ENCODE measurements around the gene TBCK.

Gene TBCK

DNA sequence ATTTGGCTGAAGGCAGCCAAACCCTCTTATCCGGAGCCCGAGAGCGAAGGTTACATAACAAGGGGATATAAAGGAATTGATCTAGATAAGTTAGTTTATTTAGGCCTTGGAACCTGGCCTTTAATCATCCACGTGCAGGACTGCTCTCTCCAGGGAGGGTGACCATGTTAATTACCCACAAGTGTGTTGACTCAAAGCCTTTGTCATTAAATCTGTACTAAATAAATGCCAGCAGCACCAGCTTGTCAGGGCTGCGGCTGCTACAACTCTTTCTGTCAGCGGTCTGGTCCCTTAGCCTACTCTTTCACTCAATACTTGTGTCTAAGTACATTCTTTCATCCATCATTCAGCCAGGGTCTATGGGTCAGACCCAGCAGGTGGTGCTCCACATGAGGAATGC, 206.1 kb downstream of the TBCK start:
- no peak for DNase-seq

DNA sequence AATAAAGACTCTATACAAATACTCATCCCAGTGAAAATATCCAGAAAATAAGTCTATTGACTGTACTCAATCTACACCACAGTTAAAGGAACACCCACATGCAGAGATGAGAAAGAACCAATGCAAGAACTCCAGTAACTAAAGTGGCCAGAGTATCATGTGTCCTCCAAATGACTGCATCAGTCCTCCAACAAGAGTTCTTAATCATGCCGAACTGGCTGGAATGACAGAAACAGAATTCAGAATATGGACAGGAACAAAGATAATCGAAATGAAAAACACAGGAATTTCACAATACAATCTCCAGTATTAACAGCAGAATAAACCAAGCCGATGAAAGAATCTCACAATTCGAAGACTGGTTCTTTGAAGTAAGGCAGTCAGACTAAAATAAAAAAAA, 210.3 kb downstream of the TBCK start:
- DNase-seq = no peak

DNA sequence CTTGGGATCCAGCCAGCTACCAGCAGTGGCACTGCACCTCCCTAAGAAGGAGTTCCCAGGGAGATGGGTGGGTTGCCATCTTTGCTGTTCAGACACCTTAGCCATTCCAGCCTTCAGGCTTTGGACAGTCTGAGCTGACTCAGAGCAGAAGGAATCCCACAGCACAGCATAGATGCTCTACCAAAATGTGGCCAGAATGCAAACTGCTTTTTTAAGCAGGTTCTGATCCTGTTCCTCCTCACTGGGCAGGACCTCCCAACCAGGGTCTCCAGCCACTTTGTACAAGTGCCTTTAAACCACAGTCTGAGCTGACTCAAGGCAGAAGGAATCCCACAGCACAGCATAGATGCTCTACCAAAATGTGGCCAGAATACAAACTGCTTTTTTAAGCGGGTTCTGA, 211.7 kb downstream of the TBCK start:
- no peak for DNase-seq

DNA sequence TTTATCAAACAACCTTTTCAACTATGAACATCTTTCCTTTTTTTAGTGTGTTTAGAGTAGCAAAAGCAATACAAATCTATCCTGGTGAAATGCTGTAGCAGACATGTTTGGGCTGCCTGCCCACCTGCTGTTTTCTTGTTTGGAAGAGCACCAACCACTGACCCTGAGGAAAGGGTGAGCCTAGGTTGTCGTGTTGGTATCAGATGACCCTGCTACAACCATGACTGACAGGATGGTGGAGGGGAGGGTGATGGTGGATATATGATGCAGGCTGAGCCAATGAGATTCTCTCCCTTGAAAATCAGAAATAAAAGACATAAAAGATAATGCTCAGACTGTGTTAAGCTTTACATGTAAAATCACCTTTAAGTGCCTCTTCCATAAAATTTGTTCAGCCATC, 219.6 kb downstream of the TBCK start:
- no peak for DNase-seq

DNA sequence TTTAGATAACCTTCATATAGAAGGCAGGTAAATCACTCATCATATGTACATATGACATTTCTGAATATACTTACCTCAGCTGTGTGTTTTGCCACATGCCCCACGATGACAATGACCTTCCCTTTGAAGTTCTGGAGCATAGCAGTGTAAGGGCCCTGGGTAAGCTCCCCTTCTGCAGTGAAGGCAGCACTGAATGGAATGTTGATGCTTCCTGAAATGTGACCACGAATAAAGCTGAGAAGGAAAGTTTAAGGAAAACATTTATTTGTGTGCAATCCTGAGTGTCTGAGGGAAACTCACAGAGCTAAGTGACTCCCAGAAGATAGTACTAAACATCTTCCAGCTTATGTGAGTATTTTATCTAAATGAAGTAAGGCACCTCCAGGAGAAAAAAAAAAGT, 220.6 kb downstream of the TBCK start:
- no peak for DNase-seq

DNA sequence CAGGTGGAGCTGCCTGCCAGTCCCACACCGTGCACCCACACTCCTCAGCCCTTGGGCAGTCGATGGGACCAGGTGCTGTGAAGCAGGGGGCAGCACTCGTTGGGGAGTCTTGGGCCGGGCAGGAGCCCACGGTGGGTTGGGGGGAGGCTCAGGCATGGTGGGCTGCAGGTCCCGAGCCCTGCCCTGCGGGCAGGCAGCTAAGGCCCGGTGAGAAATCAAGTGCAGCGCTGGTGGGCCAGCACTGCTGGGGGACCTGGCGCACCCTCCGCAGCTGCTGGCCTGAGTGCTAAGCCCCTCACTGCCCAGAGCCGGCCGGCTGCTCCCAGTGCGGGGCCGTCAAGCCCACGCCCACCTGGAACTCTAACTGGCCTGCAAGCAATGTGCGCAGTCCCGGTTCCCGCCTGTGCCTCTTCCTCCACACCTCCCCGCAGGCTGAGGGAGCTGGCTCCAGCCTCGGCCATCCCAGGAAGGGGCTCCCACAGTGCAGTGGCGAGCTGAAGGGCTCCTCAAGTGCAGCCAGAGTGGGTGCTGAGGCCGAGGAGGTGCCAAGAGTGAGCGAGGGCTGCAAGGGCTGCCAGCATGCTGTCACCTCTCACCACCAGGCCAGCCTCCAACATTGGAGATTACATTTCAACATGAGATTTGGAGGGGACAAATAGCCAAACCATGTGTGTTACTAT, 223.5 kb downstream of the TBCK start:
- DNase-seq = no peak

DNA sequence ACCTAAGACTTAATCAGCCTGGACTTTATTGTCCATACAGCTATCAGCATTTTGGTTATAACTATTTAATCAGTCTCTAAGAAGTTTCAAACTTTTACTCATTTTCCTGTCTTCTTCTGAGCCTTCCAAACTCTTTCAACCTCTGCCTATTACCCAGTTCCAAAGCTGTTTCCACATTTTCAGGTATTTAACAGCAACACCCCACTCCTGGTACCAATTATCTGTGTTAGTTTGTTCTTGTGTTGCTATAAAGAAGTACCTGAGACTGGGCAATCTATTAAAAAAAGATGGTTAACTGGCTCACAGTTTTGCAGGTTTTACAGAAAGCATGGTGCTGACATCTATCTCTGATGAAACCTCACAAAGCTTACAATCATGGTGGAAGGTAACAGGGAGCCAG, 225.2 kb downstream of the TBCK start:
- DNase-seq = no peak

DNA sequence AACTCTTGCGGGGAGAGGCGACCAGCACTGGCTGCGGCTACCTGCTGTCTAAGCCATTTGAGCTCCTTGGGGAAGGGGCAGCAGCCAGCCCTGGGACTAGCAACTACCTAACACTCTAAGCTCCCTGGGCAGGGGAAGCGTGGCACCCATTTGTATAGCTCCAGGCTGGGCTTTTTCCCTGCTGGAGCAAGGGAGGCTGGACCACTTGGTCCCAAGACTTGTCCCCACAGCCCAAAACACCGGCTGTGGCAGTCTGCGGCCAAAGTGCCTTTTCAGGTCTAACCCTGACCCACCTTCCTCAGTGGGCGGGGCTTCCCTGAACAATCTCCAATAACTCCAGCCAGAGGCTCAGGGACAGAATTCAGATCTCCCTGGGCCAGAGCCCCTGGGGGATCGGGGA, 232.9 kb downstream of the TBCK start:
- DNase-seq = no peak

DNA sequence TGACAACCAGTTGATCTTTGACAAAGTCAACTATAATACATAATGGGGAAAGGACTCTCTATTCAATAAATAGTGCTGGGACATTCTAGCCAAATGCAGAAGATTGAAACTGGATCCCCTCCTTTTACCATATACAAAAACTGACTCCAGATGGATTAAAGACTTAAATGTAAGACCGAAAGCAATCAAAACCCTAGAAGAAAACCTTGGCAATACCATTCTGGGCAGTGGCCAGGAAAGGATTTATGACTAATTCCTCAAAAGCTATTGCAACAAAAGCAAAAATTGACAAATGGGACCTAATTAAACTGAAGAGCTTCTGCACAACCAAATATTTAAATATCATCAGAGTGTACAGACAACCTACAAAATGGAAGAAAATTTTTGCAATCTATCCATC, 235.6 kb downstream of the TBCK start:
- no peak for DNase-seq

DNA sequence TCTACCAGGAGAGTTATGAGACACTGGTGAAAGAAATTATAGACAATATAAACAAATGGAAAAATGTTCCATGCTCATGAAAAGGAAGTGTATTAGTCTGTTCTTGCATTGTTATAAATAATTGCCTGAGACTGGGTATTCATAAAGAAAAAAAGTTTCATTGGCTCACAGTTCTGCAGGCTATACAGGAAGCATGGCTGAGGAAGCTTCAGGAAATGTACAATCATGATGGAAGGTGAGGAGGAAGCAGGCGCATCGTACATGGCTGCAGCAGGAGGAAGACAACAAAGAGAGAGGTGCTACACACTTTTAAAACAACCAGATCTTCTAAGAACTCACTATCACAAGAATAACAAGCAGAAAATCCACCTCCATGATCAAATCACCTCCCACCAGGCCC, 236.4 kb downstream of the TBCK start:
- no peak for DNase-seq

DNA sequence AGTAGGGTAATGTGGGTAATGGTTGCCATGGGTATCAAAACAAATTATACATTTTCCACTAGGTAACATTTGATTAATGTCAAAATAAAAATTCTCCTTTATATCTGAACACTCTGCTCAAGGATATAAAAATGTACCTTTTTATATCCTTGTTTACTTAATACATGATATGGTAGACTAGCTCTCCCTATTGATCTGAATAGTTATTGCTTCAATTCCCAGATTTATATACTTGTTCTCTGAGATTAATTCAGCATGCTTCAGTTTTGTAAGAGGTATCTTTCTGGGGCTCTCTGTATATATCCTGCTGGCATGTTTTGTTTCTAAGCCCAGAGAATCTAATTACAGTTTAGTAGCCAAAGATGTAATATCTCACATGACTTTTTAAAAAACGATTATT, 251.0 kb downstream of the TBCK start:
- DNase-seq = no peak

DNA sequence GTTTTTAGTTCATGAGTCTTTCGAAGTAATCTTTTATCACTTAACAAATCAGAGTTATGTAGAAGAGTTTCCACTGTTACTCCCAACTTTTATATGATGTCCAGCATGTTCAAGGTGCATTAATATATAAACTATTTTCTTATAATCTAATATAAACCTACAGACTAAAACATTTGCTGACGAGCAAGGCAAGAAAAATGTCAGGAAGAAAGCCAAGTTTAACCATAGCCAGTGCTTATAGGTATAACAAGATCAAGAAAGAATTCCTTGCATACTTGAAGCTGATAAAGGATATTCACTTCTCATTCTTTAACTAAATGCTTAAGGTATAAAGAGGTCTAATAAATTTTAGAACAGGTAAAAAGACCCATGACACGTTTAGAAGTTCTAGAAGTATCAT, 253.0 kb downstream of the TBCK start:
- no peak for DNase-seq

DNA sequence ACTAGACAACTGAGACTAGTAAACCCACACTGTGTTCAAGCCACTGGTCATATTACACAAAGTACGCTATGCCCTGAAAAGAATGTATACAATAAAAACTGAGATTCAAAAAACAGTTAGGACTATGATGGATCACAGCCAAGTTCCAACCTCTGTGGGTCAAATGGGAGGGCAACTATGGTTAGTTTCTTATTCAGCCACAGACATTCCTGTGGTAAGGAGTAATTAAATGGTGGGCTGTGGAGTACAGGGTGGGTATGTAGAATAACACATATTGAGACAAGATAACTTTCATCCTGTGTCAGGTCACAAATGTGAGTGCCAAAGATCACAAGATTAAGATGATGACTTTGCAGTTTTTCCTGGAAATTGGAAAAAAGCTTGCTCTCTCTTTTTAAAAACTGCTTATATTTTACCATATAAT, 253.5 kb downstream of the TBCK start:
- no peak for DNase-seq

DNA sequence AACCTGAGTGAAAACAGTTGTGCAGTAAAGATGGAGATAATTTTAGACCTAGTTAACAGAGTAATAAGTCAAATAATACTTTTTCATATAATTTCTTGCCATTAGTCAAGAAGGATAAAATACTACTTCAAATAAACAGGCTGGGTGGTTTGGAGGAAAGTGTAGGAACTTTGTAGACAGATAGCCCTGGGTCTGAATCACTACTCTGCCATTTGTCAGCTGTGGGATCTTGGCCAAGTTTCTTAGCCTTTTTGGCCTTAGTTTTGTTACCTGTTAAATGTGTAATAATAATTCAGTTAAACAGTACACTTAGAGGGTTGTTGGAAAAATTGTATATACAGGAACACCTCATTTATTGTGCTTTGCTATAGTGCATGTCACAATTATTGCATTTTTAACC, 257.1 kb downstream of the TBCK start:
- no peak for DNase-seq

DNA sequence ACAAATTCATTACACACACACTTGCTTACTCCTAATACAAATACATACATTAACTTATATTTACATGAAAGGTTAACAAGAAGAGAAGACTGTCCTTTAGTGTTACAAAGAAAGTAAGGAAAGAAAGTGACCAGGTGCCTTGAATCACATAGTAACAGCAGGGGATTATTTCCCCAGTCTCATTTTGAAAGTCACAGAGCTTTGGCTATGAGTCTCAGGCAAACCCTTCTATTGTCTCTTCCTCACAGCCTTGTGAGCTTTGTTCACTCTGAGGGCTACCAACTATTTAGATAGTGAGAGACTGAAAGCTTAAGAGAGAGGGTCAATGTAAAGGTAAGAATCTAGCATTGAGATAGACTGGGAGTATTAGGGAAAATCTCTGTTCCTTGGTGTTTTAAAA, 259.1 kb downstream of the TBCK start:
- no peak for DNase-seq

DNA sequence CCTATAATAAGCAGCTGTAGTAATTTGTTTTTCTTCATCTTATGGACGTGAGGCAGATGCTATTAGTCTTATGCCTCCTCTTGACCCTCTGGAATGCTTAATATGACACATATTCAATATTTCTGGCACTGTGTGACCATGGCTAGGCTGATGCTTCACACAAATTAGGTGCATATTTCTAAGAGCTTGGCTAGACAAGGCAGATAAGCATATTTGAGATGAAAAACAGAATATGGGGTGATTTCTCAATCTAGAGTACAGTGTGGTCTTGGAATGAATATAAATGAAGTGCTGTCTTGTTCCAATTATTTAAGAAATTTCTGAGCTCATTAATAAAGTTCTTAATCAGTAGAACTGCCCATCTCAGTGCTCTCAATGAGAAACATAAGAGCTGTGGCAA, 264.5 kb downstream of the TBCK start:
- DNase-seq = no peak

DNA sequence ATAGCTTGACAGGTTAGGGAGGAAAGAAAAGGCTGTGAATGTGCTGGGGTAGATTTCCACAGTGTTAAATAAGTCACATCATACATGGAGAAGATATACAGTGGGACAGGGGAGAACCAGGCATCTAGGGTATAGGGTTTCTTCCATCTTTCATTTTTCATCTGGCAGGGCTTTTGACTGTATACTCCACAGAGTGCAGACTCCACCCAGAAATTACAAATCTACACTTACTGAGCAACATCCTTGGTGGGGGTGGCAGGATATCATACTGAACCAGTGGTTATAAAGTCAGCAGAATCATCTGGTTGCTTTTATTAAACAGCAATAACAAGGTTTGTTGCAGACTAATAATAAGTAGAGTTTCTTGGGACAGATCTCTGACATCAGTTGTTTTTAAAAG, 266.5 kb downstream of the TBCK start:
- no peak for DNase-seq

DNA sequence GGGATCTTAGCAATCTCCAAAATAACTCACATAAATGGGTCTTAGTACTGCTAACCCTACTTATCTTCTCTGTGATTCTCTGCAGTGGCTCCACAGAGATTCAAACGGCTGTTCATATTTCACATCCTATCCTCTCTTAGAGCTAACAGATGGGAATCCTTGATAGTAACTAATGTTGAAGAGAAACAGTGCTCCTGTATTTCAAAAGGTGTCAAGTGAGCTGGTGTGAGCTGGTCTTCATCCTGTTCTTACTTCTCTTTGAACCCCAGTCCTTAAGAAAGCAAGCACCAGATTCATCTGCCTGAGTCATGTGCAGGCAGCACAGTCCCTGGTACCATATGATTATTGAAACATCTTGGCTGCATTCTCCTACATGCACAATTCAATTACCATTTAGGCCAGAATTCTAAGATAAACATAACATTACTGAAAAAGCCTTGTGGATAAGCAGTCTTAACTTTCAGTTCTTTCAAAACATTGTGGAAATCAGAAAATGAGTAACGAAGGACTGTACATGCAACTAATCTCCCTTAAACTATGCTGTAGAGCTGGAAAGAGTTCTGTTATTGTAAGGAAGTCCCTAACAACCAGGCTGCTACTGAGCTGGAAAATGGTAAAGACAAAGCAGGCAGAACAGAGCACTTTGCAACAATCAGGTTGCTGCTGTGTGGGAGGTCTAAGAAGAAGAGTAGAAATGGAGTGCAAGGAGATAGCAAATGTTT, 267.6 kb downstream of the TBCK start:
- DNase-seq = no peak

DNA sequence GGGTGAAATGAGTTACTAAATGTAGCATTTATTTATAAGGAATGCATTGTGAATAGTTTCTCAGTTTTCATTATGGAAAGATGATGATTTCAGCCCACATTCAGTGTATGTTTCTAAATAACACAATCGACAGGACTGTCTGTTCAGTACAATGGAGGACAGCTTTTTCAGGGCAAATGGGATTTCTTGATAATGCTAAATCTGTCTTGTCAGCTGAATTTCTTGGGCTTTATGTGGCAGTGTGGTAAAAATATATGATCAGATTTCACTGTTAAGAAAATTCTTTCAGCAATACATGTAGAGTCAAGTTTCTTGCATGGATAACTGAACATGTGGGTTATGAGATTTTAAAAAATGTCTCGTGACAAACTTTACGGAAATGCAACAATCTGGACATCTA, 269.9 kb downstream of the TBCK start:
- no peak for DNase-seq

DNA sequence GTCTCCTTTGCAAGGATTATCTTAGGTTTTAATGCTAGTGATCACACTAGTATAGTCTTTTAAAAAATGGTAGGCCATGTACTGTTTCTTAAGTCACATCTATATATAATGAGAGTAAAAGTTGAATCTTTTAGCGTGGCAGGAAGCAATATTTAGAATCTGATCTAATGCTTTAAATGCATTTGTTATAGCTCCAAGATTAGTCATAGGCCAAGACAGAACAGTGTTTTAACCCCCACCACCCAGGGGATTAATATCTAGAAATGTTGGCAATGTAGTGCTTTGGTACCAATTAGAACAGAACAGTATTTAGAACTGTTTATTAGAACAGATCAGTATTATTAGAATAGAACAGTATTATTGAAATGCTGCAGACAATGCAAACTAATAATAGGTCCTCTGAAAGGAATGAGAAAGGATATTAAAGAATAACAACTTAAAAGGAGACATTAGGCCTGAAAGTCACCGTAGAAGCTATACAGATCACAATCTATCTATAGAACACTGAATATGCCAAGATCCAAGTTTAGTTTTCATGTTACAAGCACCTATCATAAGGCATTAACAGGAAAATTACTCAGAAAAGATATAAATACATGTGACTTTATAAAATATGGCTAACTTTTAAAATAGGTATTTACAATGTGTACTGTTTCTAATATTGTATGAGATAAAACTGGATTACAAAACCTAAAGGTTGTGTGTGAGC, 274.6 kb downstream of the TBCK start:
- DNase-seq = no peak

DNA sequence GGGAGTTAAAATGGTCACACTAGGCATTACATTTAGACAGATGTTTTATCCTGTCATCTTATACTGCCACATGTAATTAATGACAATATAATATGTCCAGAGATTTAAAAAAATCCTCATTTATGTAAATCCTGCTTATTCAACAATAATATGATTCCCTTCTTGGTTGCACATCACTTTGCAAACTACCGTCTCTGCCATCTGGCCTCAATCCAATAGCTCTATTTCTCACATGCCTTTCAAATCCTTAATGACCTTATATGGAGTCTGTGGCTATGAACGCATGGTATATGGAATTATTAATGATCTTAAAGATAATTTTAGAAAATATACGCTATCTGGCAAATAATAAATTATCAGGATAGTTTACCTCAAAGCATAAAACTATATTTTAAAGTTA, 276.2 kb downstream of the TBCK start:
- no peak for DNase-seq

DNA sequence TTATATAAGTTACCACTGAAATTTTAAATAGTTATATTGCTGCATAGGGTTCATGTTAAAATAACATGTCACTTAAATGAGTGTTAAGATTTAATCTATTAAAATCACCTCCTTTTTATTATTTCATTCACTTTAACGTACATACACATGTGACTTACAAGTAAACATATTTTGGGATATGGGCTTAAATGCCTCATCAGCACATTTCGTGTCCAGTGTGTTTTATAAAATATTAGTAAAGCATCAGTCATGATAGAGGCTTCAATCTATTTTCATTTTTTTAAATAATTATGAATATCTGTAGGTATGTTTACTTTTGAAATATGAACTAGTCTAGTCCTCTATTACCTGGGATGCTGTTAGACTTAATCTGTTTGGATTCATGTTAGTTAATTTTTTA, 277.1 kb downstream of the TBCK start:
- DNase-seq = no peak

DNA sequence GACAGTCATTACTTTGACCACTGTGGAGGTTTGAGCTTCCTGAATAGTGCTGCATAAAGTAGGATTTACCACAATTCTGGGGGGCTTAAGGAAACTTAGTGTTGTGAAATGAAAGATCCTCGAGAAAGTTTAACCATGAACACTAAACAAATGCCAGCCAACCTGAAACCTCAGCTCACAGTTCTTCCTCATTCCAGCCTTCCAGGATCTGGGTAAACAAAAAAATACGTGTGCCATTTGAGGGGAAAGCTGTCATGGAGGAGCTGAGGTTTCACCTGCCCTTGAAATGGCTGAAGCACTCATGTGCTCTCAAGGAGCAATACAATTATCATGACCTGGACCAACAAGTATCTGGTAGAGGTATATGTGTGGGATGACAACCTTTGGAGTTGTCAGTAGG, 278.0 kb downstream of the TBCK start:
- no peak for DNase-seq

DNA sequence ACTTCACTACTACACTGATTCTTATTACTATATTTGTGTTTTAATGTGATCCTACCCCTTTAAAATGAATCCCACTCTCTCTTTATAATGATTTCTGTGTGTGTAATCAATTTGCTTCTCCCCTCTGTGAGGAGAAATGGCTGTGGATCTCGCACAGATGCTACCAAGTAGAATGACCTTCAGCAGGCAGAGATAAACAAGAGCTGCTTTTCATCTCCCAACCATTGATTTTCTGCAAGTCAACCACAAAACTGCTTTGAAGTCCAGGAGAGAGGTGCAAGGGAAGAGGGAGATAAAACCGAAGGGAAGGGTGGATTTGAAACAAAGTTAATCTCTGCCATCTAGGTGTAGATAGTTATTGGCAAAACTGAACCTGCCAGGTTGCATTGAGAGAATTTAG, 279.2 kb downstream of the TBCK start:
- no peak for DNase-seq

Measured in T-helper 1 cell (primary cell).